Prostate gland (tissue), 2 donors: Measurements from ENCODE around the gene BMI1.

Experiments
- CTCF ChIP-seq, 4 experiments: fragments of 200-600 bp in 2 of 4; fragments of 450-650 bp in 2 of 4; sonication (generic) in 2 of 4; IDR thresholded peaks; 1 replicate in 3 of 4; 2 replicates in 1 of 4; pipeline ENCODE4 v1.5.1; 2016 to 2019; ENCODE audit warnings: antibody characterized with exemption in 4 of 4, mild to moderate bottlenecking in 2 of 4, moderate library complexity in 2 of 4
- POLR2A ChIP-seq: fragments of 450-650 bp; IDR thresholded peaks from one replicate; pipeline ENCODE4 v1.6.1; 2016; ENCODE audit warnings: antibody characterized with exemption, mild to moderate bottlenecking
- POLR2AphosphoS5 ChIP-seq: sonication (generic); formaldehyde crosslinking; IDR thresholded peaks from one replicate; pipeline ENCODE4 v1.6.1; 2017; ENCODE audit warnings: antibody characterized with exemption

GRCh38 chr10:22325272-22326144, 4.6 kb downstream of the BMI1 start:
- TF ChIP-seq CTCF (IDR thresholded peaks at IDR 0.05) (no peak), POLR2AphosphoS5 (no peak), POLR2A (no peak)
